ENCODE data around the gene ITIH3. TPM values are rescaled to one million over a fixed set of nuclear protein-coding genes. Genes with fewer than 3 reads are reported as not detected.

Gene ITIH3
- total RNA-seq, 2 donors from 2014 or later = 0.32 to 0.82 TPM

- Histone ChIP-seq H3K9me3 (no peaks in the 10 kb centered on the region), H3K36me3 (no peaks in the 10 kb centered on the region), H3K4me1 (no peaks in the 10 kb centered on the region), H3K27ac (no peak overlapping the region), H3K4me3 (no peak overlapping the region), H3K27me3 (no peaks in the 10 kb centered on the region), H3K9ac (ENCODE audit: low read depth in 2 of 2, low read length in 2 of 2) (no peak overlapping the region)
- intact Hi-C loops (cut with DNase I) = no loop called here
- DNase-seq = no peak
- no peak for TF ChIP-seq CTCF (IDR thresholded peaks at IDR 0.05)
Observed at GRCh38 chr3:52827441-52827840, 32.8 kb downstream of the ITIH3 start.

- DNase-seq = no peak
- H3K36me3 ChIP-seq = no peaks in the 10 kb centered on the region
- no peaks in the 10 kb centered on the region for H3K4me1 ChIP-seq
- H3K27me3 ChIP-seq = no peaks in the 10 kb centered on the region
- TF ChIP-seq CTCF (IDR thresholded peaks at IDR 0.05) = no peak
- no peak overlapping the region for H3K9ac ChIP-seq (ENCODE audit: low read depth in 2 of 2, low read length in 2 of 2)
- intact Hi-C loops (cut with DNase I) = no loop called here
- H3K9me3 ChIP-seq = no peaks in the 10 kb centered on the region
- no peak overlapping the region for H3K27ac ChIP-seq
- H3K4me3 ChIP-seq = no peak overlapping the region
Observed at GRCh38 chr3:52827866-52828376, 33.3 kb downstream of the ITIH3 start.

GRCh38 chr3:52829482-52829881 lies 34.9 kb downstream of the ITIH3 start:
- H3K9me3 ChIP-seq = no peaks in the 10 kb centered on the region
- no peak overlapping the region for H3K4me3 ChIP-seq
- intact Hi-C loops (cut with DNase I) = no loop called here

DNA sequence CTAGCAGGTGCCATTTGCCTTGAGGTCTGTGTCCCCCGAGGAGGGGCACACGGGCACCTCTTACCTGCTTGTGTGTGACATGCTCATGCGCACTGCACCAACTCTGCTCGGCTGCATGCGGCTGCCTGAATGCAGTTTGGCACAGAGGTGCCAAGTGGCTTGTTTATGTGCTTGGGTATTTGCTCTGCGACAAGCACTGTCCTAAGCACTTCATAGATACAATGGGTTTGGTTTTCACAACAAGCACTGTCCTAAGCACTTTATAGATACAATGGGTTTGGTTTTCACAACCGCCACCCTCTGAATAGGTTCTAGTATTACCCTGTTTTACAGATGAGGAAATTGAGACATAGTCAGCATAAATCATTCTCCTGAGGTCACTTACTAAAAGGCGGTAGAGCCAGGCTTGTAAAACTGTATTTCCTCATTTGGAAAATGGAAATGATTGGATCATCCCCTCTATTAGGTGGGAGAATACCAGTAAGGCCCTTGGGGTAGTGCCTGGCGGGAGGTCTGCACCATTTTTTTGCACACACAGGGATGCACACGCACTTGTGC lies 35.4 kb downstream of the ITIH3 start:
- intact Hi-C loops (cut with DNase I) = no loop called here
- no peak overlapping the region for H3K27ac ChIP-seq
- H3K4me3 ChIP-seq = no peak overlapping the region
- TF ChIP-seq CTCF (IDR thresholded peaks at IDR 0.05) = no peak
- H3K4me1 ChIP-seq = no peaks in the 10 kb centered on the region
- no peaks in the 10 kb centered on the region for H3K27me3 ChIP-seq
- H3K9ac ChIP-seq (ENCODE audit: low read depth in 2 of 2, low read length in 2 of 2) = no peak overlapping the region
- no peaks in the 10 kb centered on the region for H3K36me3 ChIP-seq
- H3K9me3 ChIP-seq = no peaks in the 10 kb centered on the region
- no peak for DNase-seq

More at GRCh38 chr3:52829482-52829881, 34.9 kb downstream of the ITIH3 start:
- Histone ChIP-seq H3K9ac (ENCODE audit: low read depth in 2 of 2, low read length in 2 of 2) (no peak overlapping the region), H3K27ac (no peak overlapping the region), H3K27me3 (no peaks in the 10 kb centered on the region), H3K36me3 (no peaks in the 10 kb centered on the region), H3K4me1 (no peaks in the 10 kb centered on the region)
- no peak for TF ChIP-seq CTCF (IDR thresholded peaks at IDR 0.05)
- no peak for DNase-seq

GRCh38 chr3:52830535-52831258 lies 36.1 kb downstream of the ITIH3 start, which contains the start of gene ITIH4:
TSS of gene ITIH4 (minus strand) at chr3:52830672. CDS start at chr3:52830642, 30 bp downstream.
- no peak for DNase-seq
- no peaks in the 10 kb centered on the region for H3K36me3 ChIP-seq
- H3K4me3 ChIP-seq = no peak within 1 kb of the TSS
- no peak within 1 kb of the TSS for H3K27ac ChIP-seq
- intact Hi-C loops (cut with DNase I) = no loop called here
- TF ChIP-seq CTCF (IDR thresholded peaks at IDR 0.05) = no peak
- H3K4me1 ChIP-seq = no peaks in the 10 kb centered on the region
- H3K9me3 ChIP-seq = no peaks in the 10 kb centered on the region
- no peaks in the 10 kb centered on the region for H3K27me3 ChIP-seq
- H3K9ac ChIP-seq (ENCODE audit: low read depth in 2 of 2, low read length in 2 of 2) = no peak within 1 kb of the TSS

All from colonic mucosa (tissue), 4 donors.